Endothelial cell of umbilical vein (primary cell): ENCODE results near the gene APMAP. TPM values are rescaled to one million over a fixed set of nuclear protein-coding genes. Genes with fewer than 3 reads are reported as not detected.
"Not testable (repeated sequence)": the region's sequence is repeated elsewhere in the genome, so short reads cannot be mapped to it uniquely, and the experiment has no call there.

Experiments
- BruUV-seq: library from RNA; stranded (reverse); fragments of 400-500 nt; replicated peaks from 2 replicates; lab custom pipeline; 2021; lab: Mats Ljungman, UMichigan
- CTCF ChIA-PET: fragments of 300-600, 350-600 bp; sonication (Branson Sonifier 250); formaldehyde crosslinking; loops from one replicate; lab custom pipeline; 2021; ENCODE audit warnings: antibody characterized with exemption, inconsistent platforms; lab: Charles Lee
- POLR2A ChIA-PET: fragments of 300-600, 350-600 bp; sonication (Branson Sonifier 250); formaldehyde crosslinking; loops from one replicate; lab custom pipeline; 2021; ENCODE audit warnings: antibody characterized with exemption, inconsistent platforms; lab: Charles Lee
- DNase-seq: peaks from one replicate; pipeline ENCODE4 v3.0.0-alpha.2; 2011; ENCODE audit warnings: low read depth, low spot score
- FAIRE-seq: peaks from 2 replicates; lab custom pipeline; 2011; peaks lifted over from hg19 to GRCh38; lab: Jason Lieb, UNC
- H2AFZ ChIP-seq: 2 replicates; pipeline ENCODE4 v1.6.0; 2012; ENCODE audit warnings: low read depth, low read length, control low read depth, inconsistent platforms
- H3K27ac ChIP-seq: 2 replicates; pipeline ENCODE4 v1.5.1; 2011; ENCODE audit warnings: low read depth, mild to moderate bottlenecking, control low read depth, low read length, moderate library complexity; ENCODE audit not compliant: insufficient read depth
- H3K27me3 ChIP-seq, 2 experiments: 2 replicates each; pipeline versions ENCODE4 v1.6.0 to v1.6.1; 2011; ENCODE audit warnings: low read length in 2 of 2, mixed read lengths in 1 of 2; ENCODE audit not compliant: control insufficient read depth in 2 of 2, insufficient read depth in 2 of 2
- H3K36me3 ChIP-seq, 2 experiments: 2 replicates in 1 of 2; 3 replicates in 1 of 2; pipeline ENCODE4 v1.5.1; 2011; ENCODE audit warnings: low read length in 2 of 2, mild to moderate bottlenecking in 1 of 2, moderate library complexity in 1 of 2; ENCODE audit not compliant: control insufficient read depth in 2 of 2, insufficient read depth in 2 of 2; ENCODE audit errors: extremely low read depth in 1 of 2
- H3K4me1 ChIP-seq: 3 replicates; pipeline ENCODE4 v1.5.1; 2011; ENCODE audit warnings: mild to moderate bottlenecking, low read length; ENCODE audit not compliant: control insufficient read depth, insufficient read depth; ENCODE audit errors: extremely low read depth
- H3K4me2 ChIP-seq: 2 replicates; pipeline ENCODE4 v1.6.1; 2011; ENCODE audit warnings: low read length, control low read depth, mixed read lengths; ENCODE audit not compliant: insufficient read depth
- H3K4me3 ChIP-seq, 3 experiments: fragments of 200-600 bp in 1 of 3; sonication (generic), shearing (Covaris generic) in 1 of 3; replicated peaks in 1 of 3; 2 replicates each; pipeline ENCODE4 v1.5.1; 2011 to 2016; ENCODE audit warnings: control low read depth in 3 of 3, low read length in 3 of 3, mild to moderate bottlenecking in 2 of 3, inconsistent platforms in 1 of 3, low read depth in 1 of 3, moderate library complexity in 1 of 3; ENCODE audit not compliant: insufficient read depth in 1 of 3
- H3K79me2 ChIP-seq: 2 replicates; pipeline ENCODE4 v1.6.0; 2012; ENCODE audit warnings: low read length, inconsistent platforms; ENCODE audit not compliant: control insufficient read depth, insufficient read depth
- H3K9ac ChIP-seq: replicated peaks from 2 replicates; pipeline ENCODE3; 2011; ENCODE audit warnings: low read length, control low read depth; ENCODE audit not compliant: insufficient read depth; ENCODE audit errors: extremely low read depth
- H3K9me1 ChIP-seq: replicated peaks from 3 replicates; pipeline ENCODE4 v1.6.0; 2011; ENCODE audit warnings: mild to moderate bottlenecking, low read length; ENCODE audit not compliant: control insufficient read depth, insufficient read depth; ENCODE audit errors: extremely low read depth
- H3K9me3 ChIP-seq: replicated peaks from 2 replicates; pipeline ENCODE4 v1.5.1; 2012; ENCODE audit warnings: low read length, inconsistent platforms; ENCODE audit not compliant: control insufficient read depth, insufficient read depth
- H4K20me1 ChIP-seq: replicated peaks from 2 replicates; pipeline ENCODE3; 2011; ENCODE audit warnings: mild to moderate bottlenecking, low read length; ENCODE audit not compliant: control insufficient read depth, insufficient read depth; ENCODE audit errors: extremely low read depth
- CTCF ChIP-seq, 2 donors: IDR thresholded peaks; 1 replicate in 1 of 2; 2 replicates in 1 of 2; pipeline ENCODE4 v1.5.1; 2011; ENCODE audit warnings: low read length in 2 of 2, mild to moderate bottlenecking in 2 of 2, moderate library complexity in 2 of 2, control low read depth in 1 of 2, inconsistent platforms in 1 of 2, low read depth in 1 of 2; ENCODE audit not compliant: insufficient read depth in 1 of 2; ENCODE audit errors: extremely low read depth in 1 of 2
- EZH2 ChIP-seq: IDR thresholded peaks from 2 replicates; pipeline ENCODE4 v1.6.1; 2012; ENCODE audit warnings: borderline replicate concordance, low read depth, mild to moderate bottlenecking, moderate library complexity, low read length, inconsistent platforms; ENCODE audit not compliant: severe bottlenecking
- FOS ChIP-seq: IDR thresholded peaks from 2 replicates; pipeline ENCODE4 v1.6.1; 2011; ENCODE audit warnings: mild to moderate bottlenecking, low read length, moderate library complexity, borderline replicate concordance; ENCODE audit not compliant: insufficient read depth
- GATA2 ChIP-seq: IDR thresholded peaks from 2 replicates; pipeline ENCODE4 v1.7.0; 2011; ENCODE audit warnings: low read depth, mild to moderate bottlenecking, moderate library complexity, mixed read lengths, low read length; ENCODE audit not compliant: insufficient read length, insufficient read depth
- JUN ChIP-seq: IDR thresholded peaks from 2 replicates; pipeline ENCODE4 v1.6.1; 2011; ENCODE audit warnings: borderline replicate concordance, low read depth; ENCODE audit not compliant: insufficient read length, insufficient read depth
- MAX ChIP-seq: IDR thresholded peaks from 2 replicates; pipeline ENCODE4 v1.6.1; 2011; ENCODE audit not compliant: insufficient read depth, insufficient read length
- MYC ChIP-seq: IDR thresholded peaks from one replicate; pipeline ENCODE4 v1.6.1; 2011; ENCODE audit warnings: mild to moderate bottlenecking, low read depth, low read length
- POLR2A ChIP-seq: IDR thresholded peaks from 2 replicates; pipeline ENCODE4 v1.6.1; 2012; ENCODE audit warnings: low read depth, mild to moderate bottlenecking, control low read depth, low read length
- POLR2AphosphoS5 ChIP-seq: IDR thresholded peaks from 2 replicates; pipeline ENCODE4 v1.6.1; 2012; ENCODE audit warnings: low read depth, mild to moderate bottlenecking, control low read depth, low read length, moderate library complexity; ENCODE audit not compliant: insufficient read depth
- dilution Hi-C: fragments of 300-500 bp; cut with MboI; formaldehyde crosslinking; loops from one replicate; pipeline ENCODE4 v1.15.0; 2019; ENCODE audit warnings: low sequenced_read_pairs; ENCODE audit not compliant: extremely low pct_ligation_motif_present
- intact Hi-C: fragments of 100-400 bp; cut with micrococcal nuclease; formaldehyde crosslinking; loops from one replicate; pipeline ENCODE4 v1.10.0; 2022
- polyA plus RNA-seq, 4 experiments: library from polyadenylated mRNA; depleted of rRNA in 3 of 4; stranded (reverse) in 3 of 4; unstranded in 1 of 4; fragments of >200 nt; gene quantifications; 2 replicates each; pipeline versions ENCODE4 v1.2.1 to v1.2.3, GENCODE V29; 2011 to 2012; ENCODE audit warnings: missing spikeins in 1 of 4
- total RNA-seq: library from RNA; stranded (reverse); gene quantifications from 2 replicates; pipeline ENCODE4 v1.2.3, GENCODE V29; 2021

Gene APMAP
- total and polyA plus RNA-seq, 2 donors (not counting 3 experiments of a cell fraction or from before 2014, with no cell fraction given): 80.7 to 110 TPM

GRCh38 chr20:24946376-24946775, 46.2 kb downstream of the APMAP start:
- intact Hi-C loops, BruUV-seq, H3K4me1 ChIP-seq, FAIRE-seq, H3K9me3 ChIP-seq, H3K27me3 ChIP-seq, H3K4me2 ChIP-seq, POLR2A ChIA-PET, H3K27ac ChIP-seq, DNase-seq, H3K4me3 ChIP-seq, H2AFZ ChIP-seq, H4K20me1 ChIP-seq, CTCF ChIA-PET, dilution Hi-C loops, H3K79me2 ChIP-seq, H3K9me1 ChIP-seq, H3K36me3 ChIP-seq, H3K9ac ChIP-seq: not testable (repeated sequence)

- no peak overlapping the region for H3K27ac ChIP-seq
- H3K79me2 ChIP-seq: no peaks in the 10 kb centered on the region
- no peaks in the 10 kb centered on the region for H3K27me3 ChIP-seq
- no peak for TF ChIP-seq POLR2AphosphoS5
- TF ChIP-seq POLR2A: no peak
- TF ChIP-seq MYC: no peak
- TF ChIP-seq JUN: no peak
- TF ChIP-seq CTCF (IDR thresholded peaks at IDR 0.05; ENCODE audit: extremely low read depth in 1 of 2, insufficient read depth in 1 of 2, low read depth in 1 of 2, low read length in 2 of 2): no peak
- no peak for TF ChIP-seq FOS
- no peak for TF ChIP-seq EZH2
- no peak for TF ChIP-seq MAX
- TF ChIP-seq GATA2: no peak
- CTCF ChIA-PET: interaction anchor here (1.2 kb wide), 1 partner anchor 13 kb away, joined by 3 read pairs; no protein-coding TSS in a partner anchor
- H3K4me2 ChIP-seq: no peak overlapping the region
- H3K36me3 ChIP-seq: no peaks in the 10 kb centered on the region
- no peak overlapping the region for H3K4me3 ChIP-seq
- no peak overlapping the region for H2AFZ ChIP-seq
- BruUV-seq: no TSS peak
- POLR2A ChIA-PET: no interaction called here
- H3K9me3 ChIP-seq: no peaks in the 10 kb centered on the region
- intact Hi-C loops (no loop called here), dilution Hi-C loops (no loop called here)
- H3K9ac ChIP-seq: no peak overlapping the region
- DNase-seq (no peak), FAIRE-seq (no peak)
- H3K9me1 ChIP-seq: no peaks in the 10 kb centered on the region
- H4K20me1 ChIP-seq: no peaks in the 10 kb centered on the region
- no peaks in the 10 kb centered on the region for H3K4me1 ChIP-seq
Measured at GRCh38 chr20:24943731-24944130, 48.8 kb downstream of the APMAP start.
